ELR (cell line): ENCODE measurements around the gene ADRM1.

Experiments used
- DNase-seq: peaks from one replicate; pipeline ENCODE4 v3.0.0-alpha.2; 2015; ENCODE audit warnings: low read depth

ADRM1 gene

GRCh38 chr20:62325172-62325905 is 22.5 kb downstream of the ADRM1 start:
- DNase-seq, result no peak

- DNase-seq, result no peak
Measured at GRCh38 chr20:62326559-62326958, 23.8 kb downstream of the ADRM1 start.

GRCh38 chr20:62326959-62327725 is 24.3 kb downstream of the ADRM1 start:
- no peak for DNase-seq

GRCh38 chr20:62327726-62328495 is 25.1 kb downstream of the ADRM1 start:
- no peak for DNase-seq

GRCh38 chr20:62328684-62329388 is 26.0 kb downstream of the ADRM1 start:
- DNase-seq, result no peak

- DNase-seq, result no peak
Measured at GRCh38 chr20:62329389-62330377, 26.9 kb downstream of the ADRM1 start.

GRCh38 chr20:62330576-62331317 is 27.9 kb downstream of the ADRM1 start:
- DNase-seq, result no peak

- DNase-seq, result no peak
Measured at GRCh38 chr20:62331347-62331746, 28.6 kb downstream of the ADRM1 start.

- no peak for DNase-seq
Measured at GRCh38 chr20:62332421-62332820, 29.6 kb downstream of the ADRM1 start.

- no peak for DNase-seq
Measured at GRCh38 chr20:62332989-62333819, 30.4 kb downstream of the ADRM1 start.

GRCh38 chr20:62333820-62334595 is 31.2 kb downstream of the ADRM1 start:
- no peak for DNase-seq

GRCh38 chr20:62334881-62335280 is 32.1 kb downstream of the ADRM1 start:
- DNase-seq, result no peak

- no peak for DNase-seq
Measured at GRCh38 chr20:62335532-62335931, 32.7 kb downstream of the ADRM1 start.

- DNase-seq, result no peak
Measured at GRCh38 chr20:62336329-62336728, 33.5 kb downstream of the ADRM1 start.

- DNase-seq, result no peak
Measured at GRCh38 chr20:62336775-62337557, 34.2 kb downstream of the ADRM1 start.

- DNase-seq, result no peak
Measured at GRCh38 chr20:62337558-62338293, 34.9 kb downstream of the ADRM1 start.

GRCh38 chr20:62338294-62338620 is 35.5 kb downstream of the ADRM1 start:
- DNase-seq, result no peak
